HG03342 (cell line): ENCODE measurements around the gene PECR.
A peak's percentile ranks its signal among the peaks of the same experiment; 100 is the strongest.
"Not testable (repeated sequence)": the region's sequence is repeated elsewhere in the genome, so short reads cannot be mapped to it uniquely, and the experiment has no call there.

ENCODE experiments used
- ATAC-seq: cut with Tn5 transposase; IDR thresholded peaks from one replicate; pipeline ENCODE4 v1.9.1; 2021; ENCODE audit warnings: mild to moderate bottlenecking, moderate library complexity; ENCODE audit not compliant: unreplicated experiment

Gene PECR

DNA sequence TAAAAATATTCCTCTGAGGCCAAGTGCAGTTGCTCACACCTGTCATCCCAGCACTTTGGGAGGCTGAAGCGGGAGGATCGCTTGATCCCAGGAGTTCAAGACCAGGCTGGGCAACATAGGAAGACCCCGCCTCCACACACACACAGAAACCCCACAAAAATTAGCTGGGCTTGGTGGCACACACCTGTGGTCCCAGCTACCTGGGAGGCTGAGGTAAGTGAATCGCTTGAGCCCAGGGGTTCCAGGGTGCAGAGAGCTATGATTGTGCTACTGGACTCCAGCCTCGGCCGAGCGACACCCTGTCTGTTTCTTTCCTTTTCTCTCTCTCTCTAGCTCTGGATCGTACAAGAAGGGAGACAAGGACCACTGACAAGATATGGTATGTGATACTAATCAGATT, 25.7 kb upstream of the PECR start:
- no peak for ATAC-seq

DNA sequence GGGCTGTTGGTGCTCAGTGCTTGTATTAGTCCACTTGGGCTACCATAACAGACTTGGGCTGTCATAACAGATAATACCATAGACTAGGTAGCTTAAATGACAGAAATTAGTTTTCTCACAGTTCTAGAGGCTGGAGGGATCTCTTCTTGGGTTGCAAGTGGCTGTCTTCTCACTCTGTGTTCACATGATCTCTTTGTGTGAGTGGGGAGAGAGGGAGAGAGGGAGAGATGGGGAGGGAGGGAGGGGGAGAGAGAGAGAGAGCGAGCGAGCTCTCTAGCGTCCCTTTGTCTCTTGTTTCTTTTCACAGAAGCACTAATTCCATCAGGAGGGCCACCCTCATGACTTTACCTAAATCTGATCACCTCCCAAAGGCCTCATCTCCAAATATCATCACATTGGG, 23.1 kb upstream of the PECR start:
- ATAC-seq: no peak

DNA sequence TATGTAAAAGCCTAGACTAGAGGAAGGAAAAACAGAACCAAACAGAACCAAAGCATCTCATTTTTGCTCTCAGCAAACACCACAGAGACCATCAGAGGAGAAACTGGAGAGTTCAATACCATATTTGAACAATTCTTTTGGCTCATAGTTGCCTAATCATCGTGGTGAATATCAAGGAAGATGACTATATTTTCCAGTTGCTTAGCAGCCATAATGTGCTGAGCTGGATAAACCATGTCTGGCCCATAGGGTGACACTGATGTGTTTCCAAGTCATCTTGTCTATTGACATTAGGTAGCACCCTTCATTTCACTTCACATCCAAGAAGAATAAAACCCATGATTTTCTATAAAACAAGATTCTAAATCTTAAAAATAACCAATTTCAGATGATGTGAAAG, 21.6 kb upstream of the PECR start:
- no peak for ATAC-seq

DNA sequence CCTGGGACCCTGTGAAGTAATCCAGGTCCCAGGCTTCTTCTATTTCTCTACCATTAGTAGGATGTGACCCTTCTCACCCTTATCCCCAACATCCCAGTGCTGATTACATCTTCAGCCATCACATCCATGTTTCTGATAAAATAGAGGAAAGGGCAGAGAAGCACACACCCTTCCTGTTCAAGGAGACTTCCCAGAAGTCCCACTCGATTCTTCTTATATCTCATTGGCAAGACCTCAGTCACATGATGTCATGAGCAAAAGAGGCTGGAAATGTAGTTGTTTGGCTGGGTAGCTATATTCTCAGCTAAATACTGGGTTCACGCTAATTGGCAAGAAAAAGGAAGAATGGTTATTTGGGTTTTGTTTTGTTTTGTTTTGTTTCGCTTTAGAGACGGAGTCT, 19.5 kb upstream of the PECR start:
- ATAC-seq: no peak

DNA sequence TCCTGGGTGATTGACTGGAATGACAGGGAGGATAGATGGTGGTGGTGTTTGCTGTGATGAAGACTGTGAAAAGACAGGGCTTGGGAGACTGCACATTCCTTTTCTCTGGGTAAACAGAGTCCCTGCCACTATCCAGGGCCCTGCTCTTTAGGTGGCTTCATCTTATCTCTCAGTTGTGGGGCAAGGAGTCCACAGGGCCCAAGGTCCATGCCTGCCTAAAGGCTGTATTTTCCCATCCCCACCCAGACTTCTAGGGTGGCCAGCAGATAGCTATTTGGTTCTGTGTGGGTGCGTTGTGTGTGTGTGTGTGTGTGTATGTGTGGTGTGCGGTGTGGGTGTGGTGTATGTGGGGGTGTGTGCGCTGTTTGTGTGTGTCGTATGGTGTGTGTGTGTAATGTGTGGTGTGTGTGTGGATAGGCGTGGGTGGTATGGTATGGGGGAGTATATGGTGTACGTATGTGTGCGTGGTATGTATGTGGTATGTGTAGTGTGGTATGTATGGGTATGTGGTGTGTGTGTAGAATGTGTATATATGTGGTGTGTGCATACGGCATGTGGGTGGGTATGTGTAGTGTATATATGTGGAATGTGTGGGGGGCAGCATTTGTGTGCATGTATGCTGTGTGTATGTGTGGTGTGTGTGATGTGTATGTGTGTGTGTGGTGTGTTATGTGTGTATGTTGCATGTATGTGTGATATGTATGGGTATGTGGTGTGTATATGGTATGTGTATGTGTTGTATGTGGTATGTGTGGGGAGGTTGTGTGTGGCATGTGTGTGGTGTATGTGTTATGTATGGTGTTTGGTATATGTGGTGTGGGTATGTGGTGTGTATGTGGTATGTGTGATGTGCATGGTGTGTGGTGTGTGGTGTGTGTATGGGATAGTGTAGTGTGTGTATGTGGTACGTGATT, 17.1 kb upstream of the PECR start:
- no peak for ATAC-seq

DNA sequence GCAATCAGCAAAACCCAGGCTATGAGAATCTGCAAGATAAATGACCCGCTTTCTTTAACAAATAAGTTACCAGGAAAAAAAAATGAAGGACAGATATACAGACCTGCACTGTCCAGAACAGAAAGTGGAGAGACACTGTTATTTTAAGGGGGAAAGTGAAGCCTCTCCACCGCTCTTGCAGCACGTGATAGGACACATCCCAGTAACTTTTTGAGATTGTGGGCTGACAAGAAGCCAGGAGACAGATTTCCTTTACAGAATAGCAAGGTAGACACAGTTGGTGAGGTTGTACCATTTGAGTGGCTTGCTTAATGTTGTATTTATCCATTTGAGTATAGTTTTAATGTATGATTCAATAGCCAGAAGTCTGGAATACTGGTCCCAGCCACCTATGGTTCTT, 13.1 kb upstream of the PECR start:
- ATAC-seq: no peak

DNA sequence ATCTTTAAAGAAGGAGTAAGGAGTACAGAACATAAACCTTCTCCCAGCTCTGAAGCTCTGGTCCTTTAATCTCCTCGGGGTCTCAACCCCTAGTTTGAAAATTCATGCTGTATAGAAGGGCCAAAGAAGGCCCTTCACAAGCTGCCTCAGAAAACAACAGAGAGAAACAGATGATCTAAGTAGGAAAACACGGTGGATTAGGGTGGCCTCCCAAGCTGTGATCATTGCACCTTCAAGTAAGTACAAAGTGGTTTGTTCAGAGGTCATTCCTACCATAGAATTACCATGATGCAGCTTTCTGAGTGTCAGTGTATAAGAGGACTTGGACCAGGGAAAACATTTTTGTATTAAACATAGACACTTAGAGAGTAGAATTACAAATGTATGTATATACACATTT, 11.0 kb upstream of the PECR start:
- no peak for ATAC-seq

DNA sequence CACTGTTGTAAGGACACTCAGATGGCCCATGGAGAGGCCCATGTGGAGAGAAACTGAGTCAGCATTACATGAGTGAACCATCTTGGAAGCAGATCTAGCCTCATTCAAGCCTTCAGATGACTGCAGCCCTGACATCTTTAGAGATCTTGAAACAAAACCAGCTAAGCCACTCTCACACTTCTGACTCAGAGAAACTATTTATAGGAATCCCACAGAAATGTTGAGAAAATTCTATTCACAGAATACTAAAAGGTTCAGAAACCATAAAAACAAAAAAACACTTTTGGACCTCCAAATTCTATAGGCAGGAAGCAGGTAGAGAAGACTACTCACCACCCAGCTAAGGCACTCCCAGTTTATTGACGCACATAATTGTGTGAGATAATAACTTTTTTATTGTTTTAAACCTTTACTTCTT, 8.8 kb upstream of the PECR start:
- ATAC-seq: peak; percentile 58

DNA sequence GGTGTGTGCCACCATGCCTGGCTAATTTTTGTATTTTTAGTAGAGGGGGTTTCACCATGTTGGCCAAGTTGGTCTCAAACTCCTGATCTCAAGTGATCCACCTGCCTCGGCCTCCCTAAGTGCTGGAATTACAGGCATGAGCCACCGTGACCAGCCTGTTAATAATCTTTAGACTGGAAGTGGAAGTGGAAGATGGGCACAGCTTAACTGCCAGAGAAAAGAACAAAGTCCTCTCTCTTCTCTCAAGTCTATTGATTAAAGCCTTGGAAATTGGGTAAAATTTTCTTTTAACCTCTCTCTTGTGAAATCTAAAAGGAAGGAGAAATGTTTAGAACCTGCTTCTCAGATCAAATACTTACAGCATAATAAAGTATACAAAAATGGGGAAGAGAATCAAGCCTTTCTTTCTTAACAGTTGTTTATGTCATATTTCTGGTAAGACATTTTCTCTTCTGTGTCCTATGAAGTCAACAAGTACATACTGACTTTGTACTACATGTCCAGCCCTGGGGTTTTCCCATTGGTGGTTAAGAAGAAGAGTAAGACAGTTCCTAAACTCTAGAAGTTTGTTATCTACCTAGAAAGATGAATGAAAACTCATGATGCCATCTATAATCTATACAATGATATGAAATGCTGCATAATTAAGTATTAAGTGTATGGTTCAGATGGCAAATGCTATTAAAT, 4.7 kb upstream of the PECR start:
- no peak for ATAC-seq

DNA sequence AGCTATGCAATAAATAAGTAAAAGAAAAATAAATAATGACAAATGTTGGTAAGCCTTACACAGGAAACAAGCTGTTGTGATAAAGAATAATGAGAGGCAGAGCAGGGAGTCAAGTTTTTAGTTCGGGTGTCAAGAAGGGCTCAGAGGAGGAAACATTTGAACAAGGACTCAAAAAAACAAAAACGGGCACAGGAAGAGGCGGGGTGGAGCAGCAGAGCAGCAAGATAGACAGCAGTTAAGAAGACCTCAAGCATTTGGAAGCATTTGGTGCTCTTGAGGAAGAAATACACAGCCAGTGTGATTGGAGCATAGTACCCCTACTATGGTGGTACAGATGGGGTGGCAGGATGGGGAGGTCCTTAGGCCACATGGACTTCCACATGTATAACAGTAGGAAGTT, 2.9 kb upstream of the PECR start:
- ATAC-seq: no peak

DNA sequence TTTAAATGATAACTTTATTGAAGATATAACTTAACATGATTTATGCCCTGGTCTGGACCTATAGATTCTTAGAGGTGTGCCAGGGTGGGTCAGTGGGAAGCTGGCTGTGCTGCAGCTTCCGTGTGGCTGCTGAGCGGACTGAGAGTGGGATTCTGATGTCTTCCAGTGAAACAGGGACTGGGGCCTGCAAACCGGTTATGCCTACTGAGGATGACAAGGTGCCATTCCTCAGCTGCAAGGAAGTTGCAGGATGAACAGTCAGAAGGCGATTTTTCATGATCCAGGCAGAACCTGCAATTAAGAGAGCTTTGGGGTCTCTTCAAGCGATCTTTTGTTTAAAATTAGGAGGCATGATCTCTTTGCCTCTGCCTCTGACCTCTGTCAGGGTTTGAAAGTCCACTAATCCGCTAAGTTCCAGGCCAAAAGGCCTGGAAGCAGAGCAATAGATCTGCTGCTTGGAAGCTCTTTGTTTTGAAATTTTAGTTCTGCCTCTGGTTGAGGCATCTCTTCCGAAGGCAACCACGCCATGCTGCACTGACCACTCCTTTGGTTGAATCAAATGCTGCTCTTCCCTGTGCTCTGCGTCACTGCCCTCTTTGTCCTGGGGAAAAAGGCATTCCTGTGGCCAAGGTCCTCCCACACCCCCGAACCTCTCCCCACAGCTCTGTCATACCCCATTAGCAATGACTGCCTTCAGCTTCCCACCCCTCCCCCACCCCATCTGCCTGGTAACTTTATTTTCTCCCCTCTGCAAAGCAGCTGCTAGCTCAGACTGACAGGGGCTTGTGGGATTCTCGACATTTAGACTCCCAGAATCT, 2.1 kb upstream of the PECR start:
- ATAC-seq: no peak

DNA sequence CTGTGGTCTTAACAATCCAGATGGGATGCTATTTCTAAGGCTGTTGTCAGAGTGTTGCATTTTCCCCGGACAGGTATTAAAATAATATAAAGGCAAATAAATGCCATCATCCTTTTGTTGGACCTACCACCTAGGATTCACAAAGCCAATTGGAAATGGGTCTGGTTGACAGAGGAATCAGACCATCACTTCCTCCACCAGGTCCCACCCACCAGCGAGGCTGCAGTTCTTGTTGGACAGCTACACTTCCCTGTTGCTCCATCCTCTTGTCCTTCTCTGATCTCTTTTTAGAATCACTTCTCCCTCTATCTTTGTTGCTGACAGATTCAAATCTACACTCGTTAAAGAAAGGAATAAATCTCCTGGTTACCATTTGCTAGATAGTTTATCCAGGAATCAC, 1.2 kb upstream of the PECR start:
- no peak for ATAC-seq

DNA sequence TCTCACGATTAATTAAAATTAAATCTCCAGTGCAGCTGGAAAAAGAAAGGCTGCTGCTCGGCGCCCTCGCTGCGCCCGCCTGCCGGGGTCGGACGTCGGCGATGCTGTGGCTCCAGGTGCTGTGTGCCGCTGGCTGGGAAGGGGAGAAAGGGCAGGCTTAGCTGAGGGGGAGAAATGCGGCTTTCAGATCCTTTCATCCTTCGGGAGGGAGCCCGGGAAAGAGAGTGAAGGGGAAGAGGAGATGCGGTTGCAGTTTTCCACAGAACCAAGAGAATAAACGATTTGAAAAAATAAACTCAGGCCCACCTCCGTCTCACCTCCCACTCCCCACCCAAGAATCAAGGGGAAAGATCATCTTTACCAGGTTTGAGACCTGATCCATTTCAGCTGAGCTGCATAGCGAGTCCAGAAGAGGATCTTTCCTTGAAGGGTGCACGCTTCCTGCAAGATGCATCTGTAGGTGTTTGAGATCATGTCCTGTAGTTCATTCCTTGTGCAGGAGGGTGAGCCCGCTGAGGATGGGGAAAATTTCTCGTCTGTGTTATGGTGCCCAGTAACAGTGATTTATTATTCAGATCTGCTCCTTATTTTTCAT, 605 bp upstream of the PECR start:
- peak; percentile 14 for ATAC-seq

DNA sequence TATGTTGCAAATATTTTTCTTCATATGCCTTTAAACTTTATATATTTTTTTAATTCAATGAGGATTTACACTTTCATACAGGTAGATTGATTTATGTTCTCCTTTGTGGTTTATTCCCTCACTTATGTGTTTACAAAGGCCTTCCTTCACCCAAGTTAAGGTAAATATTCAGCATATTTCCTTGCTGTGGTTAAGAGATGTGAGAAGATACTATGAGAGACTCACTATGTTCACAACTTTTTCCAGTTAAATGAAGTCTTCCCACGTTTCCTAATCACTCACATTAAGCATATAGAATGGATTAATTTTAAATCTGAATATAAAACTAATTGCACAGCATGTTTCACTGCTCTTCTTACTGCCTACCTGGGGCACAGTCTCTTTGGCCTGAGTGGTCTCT, 597 bp downstream of the PECR start:
- no peak for ATAC-seq

DNA sequence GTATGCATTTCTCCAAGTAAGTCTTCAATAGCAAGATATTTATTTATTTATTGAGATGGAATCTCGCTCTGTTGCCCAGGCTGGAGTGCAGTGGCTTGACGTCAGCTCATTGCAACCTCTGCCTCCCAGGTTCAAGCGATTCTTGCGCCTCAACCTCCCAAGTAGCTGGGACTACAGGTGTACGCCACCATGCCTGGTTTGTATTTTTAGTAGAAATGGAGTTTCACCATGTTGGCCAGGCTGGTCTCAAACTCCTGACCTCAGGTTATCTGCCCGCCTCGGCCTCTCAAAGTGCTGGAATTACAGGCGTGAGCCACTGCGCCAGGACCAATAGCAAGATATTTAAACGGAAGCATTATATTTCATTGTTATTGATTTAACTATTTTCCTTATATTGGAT, 1.6 kb downstream of the PECR start:
- not testable (repeated sequence) for ATAC-seq

DNA sequence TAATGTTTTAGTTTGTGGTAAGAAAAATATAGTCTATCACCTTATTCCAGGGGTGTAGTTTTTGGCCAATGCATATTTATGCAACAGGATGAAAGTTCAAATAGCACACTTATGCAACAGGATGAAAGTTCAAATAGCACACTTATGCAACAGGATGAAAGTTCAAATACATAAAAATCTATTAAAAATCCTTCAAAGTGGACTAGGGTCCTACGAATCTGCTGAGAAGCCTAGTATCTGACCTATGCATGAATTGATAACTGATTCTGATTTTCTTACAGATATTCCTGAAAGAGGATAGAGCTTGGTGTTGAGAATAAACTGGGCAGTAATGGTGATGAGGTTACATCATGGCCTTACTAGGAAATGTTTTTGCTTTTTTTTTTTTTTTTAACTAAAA, 2.8 kb downstream of the PECR start:
- ATAC-seq: no peak

DNA sequence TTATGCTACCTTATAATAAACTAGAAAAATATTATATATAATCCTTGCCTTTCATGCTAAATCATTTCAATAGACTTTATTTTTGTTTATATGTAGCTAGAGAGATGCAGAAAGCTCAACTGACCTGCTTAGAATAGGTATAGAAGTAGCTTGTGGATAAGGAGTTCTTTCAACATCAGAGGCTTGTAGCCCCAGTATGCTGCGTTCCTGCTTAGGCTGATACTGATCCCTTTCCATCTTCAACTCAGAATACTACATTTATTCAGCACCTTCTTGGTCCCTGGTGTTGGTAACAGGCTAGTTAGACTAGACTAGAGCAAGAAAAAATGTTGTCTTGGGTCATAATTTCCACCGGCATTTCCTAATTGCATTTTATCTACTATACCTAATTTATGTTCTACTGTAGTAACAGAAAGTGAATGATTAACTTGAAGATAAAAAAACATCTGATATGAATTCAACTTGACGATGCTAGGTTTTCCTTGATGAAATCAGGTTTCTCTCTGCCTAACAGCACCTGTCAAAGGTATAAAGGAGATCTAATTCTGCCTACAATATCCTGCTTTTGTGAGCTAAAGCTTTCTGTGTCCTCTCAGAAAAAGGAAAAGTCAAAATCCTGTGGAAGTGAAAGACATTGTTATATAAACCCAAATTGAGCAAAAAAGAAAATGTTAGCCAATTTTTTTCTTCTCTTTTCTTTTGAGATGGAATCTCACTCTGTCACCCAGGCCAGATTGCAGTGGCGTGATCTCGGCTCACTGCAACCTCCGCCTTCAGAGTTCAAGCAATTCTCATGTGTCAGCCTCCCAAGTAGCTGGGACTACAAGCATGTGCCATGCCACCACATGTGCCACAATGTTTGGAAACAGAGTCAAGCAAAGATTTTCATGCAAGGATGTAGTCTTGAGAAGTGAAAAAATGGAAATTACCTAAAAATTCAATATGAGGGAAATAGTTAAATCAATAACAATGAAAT, 5.8 kb downstream of the PECR start:
- no peak for ATAC-seq

DNA sequence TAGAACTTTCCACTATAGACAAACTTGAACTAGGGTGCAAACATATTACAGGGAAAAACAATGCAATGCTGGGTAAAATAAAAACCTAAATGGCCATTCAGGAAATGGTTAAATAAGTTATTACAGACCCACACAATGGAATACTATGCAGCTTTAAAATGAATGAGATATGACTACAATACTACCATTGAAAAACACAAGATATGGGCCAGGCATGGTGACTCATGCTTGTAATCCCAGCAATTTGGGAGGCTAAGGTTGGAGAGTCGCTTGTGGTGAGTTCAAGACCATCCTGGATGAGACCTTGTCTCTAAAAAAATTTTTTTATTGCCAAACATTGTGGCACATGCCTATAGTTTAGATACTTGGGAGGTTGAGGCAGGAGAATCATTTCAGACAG, 6.8 kb downstream of the PECR start:
- ATAC-seq: no peak

DNA sequence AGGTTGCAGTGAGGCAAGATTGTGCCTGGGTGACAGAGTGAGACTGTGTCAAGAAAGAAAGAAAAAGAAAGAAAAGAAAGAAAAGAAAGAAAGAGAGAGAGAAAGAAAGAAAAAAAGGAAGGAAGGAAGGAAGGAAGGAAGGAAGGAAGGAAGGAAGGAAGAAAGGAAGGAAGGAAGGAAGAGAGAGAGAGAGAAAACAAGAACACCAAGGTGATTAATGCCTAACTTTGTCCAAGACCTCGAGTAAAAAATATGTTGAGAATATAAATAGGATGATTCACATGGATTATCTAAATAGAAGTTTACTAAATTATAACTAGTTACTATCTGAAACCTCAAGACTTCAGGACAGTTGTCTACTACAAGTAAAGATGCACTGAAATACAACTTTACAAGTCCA, 7.2 kb downstream of the PECR start:
- no peak for ATAC-seq

DNA sequence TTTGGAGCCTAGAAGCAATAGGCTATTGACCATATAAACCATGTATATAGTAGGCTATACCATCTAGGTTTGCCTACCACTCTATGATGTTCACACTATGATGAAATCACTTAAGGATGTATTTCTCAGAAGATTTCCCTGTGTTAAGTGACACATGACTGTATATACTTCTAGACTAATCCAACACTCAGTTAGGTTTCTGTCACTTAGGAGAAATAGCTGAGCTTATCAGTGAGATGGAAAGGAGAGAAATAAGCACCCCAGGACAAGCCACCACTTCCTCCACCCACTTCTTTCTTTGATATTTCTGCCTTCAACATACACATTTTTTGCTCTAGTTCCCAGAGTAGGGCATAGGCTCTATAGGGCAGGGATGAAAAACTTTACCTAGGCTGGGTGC, 7.8 kb downstream of the PECR start:
- no peak for ATAC-seq
